Measurements from ENCODE around the gene SMAD7. TPM values are rescaled to one million over a fixed set of nuclear protein-coding genes. Genes with fewer than 3 reads are reported as not detected.

Gene SMAD7
- total RNA-seq, 2 donors from 2014 or later = 14.9 to 21.7 TPM

DNA sequence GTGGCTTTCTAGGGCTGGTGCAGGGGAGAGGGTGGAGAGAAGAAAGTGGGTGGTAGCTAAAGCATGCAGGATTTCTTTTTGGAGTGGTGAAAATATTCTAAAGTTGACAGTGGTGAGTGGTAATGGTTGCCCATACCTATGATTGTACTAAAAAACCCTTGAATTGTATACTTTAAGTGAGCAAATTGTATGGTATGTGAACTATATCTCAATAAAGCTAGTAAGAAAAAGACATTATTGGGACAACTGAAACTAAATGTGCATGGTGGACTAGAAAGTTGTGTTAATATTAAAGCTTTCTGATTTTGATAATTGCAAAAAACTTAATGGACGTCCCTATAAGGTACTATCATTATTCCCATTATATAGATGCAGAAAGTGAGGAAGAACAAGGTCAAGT is 50.3 kb downstream of the SMAD7 start:
- Mint-ChIP-seq H3K27ac (no peak overlapping the region), H3K27me3 (ENCODE audit: low read depth) (peaks cover 9% of the 10 kb centered on the region), H3K36me3 (ENCODE audit: insufficient read depth in 2 of 2) (peaks cover 5 to 7% of the 10 kb centered on the region in 2 donors), H3K4me1 (ENCODE audit: low read depth) (peaks cover 16% of the 10 kb centered on the region), H3K4me3 (no peak overlapping the region), H3K9me3 (peaks cover 10 to 12% of the 10 kb centered on the region in 2 donors)
- DNase-seq (no peak), ATAC-seq (replicated peaks in 1 of 2) (no peak)

DNA sequence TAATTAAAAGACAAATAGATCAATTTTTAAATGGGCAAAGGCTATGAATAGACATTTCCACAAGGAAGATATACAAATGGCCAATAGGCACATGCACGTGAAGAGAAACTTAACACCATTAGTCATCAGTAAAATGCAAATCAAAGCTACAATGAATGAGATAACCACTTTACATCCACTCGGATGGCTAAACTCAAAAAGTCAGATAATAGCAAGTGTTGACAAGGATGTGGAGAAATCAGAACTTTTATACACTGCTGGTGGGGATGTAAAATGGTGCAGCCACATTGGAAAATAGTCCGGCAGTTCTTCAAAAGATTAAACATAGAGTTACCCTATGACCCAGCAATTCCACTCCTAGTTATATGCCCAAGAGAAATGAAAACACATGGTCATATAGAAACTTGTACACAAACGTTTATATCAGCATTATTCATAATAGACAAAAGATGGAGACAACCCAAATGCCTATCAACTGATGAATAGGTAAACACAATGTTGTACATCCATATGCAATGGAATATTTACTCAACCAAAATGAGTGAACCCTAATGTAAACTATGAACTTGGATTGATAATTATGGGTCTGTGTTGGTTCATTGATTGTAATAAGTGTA is 51.1 kb downstream of the SMAD7 start:
- H3K36me3 Mint-ChIP-seq (ENCODE audit: insufficient read depth in 2 of 2) = peaks cover 5 to 7% of the 10 kb centered on the region in 2 donors
- peaks cover 8% of the 10 kb centered on the region for H3K27me3 Mint-ChIP-seq (ENCODE audit: low read depth)
- peaks cover 16% of the 10 kb centered on the region for H3K4me1 Mint-ChIP-seq (ENCODE audit: low read depth)
- H3K27ac Mint-ChIP-seq = no peak overlapping the region
- H3K4me3 Mint-ChIP-seq = no peak overlapping the region
- no peak for DNase-seq
- peaks cover 8 to 10% of the 10 kb centered on the region in 2 donors for H3K9me3 Mint-ChIP-seq
- no peak for ATAC-seq (replicated peaks in 1 of 2)

DNA sequence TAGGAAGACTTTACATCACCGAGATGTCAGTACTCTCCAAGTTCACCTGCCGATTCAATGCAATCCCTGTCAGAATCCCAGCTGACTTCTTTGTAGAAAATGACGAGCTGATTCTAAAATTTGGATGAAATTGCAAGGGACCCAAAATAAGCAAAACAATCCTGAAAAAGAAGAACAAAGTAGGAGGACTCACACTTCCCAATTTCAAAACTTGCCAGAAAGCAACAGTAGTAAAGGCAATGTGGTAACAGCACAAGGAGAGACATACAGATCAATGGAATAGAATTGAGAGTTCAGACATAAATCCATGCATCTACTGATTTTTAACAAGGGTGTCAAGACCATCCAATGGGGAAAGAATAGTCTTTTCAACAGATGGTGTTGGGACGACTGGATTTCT is 52.2 kb downstream of the SMAD7 start:
- Mint-ChIP-seq H3K4me3 (no peak overlapping the region), H3K4me1 (ENCODE audit: low read depth) (peaks cover 16% of the 10 kb centered on the region), H3K9me3 (peaks cover 1 to 3% of the 10 kb centered on the region in 2 donors), H3K36me3 (ENCODE audit: insufficient read depth in 2 of 2) (no peaks in the 10 kb centered on the region), H3K27me3 (ENCODE audit: low read depth) (no peaks in the 10 kb centered on the region), H3K27ac (no peak overlapping the region)
- no peak for DNase-seq
- no peak for ATAC-seq (replicated peaks in 1 of 2)

DNA sequence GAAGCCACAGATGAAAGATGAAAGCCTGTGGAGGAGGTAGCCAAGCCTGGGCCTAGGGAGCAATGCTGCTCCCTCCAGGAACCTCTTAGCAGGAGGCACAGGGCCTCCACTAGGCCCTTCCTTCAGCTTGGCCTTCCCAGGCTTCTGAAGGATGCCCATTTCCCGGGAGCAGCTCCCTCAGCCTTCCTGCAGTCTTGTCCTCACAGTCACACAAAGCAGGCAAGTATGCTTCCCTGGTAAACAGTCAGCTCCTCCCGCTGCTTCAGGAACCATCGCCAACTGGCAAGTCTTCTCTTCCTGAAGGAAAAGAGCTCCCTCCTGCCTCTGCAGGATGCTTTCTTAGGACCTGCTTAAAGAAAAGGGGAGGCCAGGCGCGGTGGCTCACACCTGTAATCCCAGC is 53.2 kb downstream of the SMAD7 start:
- Mint-ChIP-seq H3K36me3 (ENCODE audit: insufficient read depth in 2 of 2) (no peaks in the 10 kb centered on the region), H3K9me3 (peaks cover 1 to 3% of the 10 kb centered on the region in 2 donors)

DNA sequence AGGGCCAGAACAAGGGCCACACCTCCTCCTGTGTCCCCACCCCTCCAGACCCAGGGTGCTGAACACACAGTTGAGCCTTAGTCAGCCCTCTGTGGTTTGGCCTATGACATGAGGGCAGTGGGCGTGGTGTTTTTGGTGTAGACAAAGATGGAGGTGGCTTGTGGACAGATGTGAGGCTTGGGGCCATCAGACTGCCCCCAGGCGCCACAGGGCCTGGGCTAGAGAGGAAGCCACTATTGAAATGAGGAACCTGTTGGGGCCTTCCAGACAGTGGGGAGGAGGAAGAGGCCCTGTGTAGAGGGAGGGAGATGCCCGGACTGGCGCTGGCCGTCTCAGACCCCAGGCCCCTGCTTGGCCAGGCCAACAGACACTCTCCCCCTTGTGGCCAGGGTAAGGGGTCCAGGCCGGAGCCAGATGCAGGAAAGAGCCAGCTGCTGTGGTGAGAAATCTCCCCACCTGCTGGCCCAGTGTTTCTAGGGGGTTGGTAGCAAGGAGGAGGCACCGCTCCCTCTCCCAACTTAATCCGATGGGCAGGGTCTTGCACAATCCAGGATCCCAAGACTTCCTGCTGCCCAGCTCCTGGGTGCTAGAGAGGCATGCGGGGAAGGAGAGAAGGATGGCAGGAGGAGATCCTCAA is 53.8 kb downstream of the SMAD7 start:
- Mint-ChIP-seq H3K36me3 (ENCODE audit: insufficient read depth in 2 of 2) (no peaks in the 10 kb centered on the region), H3K27me3 (ENCODE audit: low read depth) (no peaks in the 10 kb centered on the region), H3K4me3 (no peak overlapping the region), H3K9me3 (peaks cover 1 to 3% of the 10 kb centered on the region in 2 donors), H3K4me1 (ENCODE audit: low read depth) (peaks cover 16% of the 10 kb centered on the region), H3K27ac (no peak overlapping the region)
- peak; percentile 78 to 91 for ATAC-seq (replicated peaks in 1 of 2)
- peak; percentile 46 to 51 for DNase-seq

More for the DNA sequence above, 53.2 kb downstream of the SMAD7 start:
- Mint-ChIP-seq H3K27me3 (ENCODE audit: low read depth) (no peaks in the 10 kb centered on the region), H3K4me3 (no peak overlapping the region), H3K4me1 (ENCODE audit: low read depth) (peaks cover 16% of the 10 kb centered on the region), H3K27ac (no peak overlapping the region)
- DNase-seq = no peak
- no peak for ATAC-seq (replicated peaks in 1 of 2)

DNA sequence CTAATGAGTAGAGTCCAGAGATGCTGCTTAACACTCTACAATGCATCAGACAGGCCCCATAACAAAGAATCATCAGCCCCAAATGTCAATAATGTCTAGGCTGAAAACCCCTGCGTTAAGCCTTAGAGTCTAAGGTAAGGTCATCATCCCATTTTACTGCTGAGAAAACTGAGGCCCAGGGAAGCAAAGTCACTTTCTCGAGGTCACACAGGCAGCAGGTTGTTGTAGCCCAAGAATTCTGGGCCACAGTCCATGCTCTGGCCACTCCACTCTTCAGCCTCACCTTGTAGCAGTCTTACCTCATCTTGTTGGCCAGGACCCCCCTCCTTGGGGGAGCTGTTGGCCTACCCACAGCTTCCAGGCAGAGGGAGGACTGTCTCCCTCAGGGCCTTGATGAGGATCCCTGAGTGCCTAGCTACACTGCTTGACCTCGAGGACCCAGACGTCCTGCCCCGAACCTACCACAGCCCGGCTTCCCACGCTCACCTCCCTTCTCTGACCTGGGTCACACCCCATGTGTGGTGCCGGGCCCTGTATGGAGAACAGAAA is 54.4 kb downstream of the SMAD7 start:
- H3K4me1 Mint-ChIP-seq (ENCODE audit: low read depth) = peaks cover 16% of the 10 kb centered on the region
- peaks cover 1 to 3% of the 10 kb centered on the region in 2 donors for H3K9me3 Mint-ChIP-seq
- H3K36me3 Mint-ChIP-seq (ENCODE audit: insufficient read depth in 2 of 2) = no peaks in the 10 kb centered on the region
- DNase-seq (no peak), ATAC-seq (replicated peaks in 1 of 2) (no peak)
- no peak overlapping the region for H3K27ac Mint-ChIP-seq
- H3K27me3 Mint-ChIP-seq (ENCODE audit: low read depth) = no peaks in the 10 kb centered on the region
- no peak overlapping the region for H3K4me3 Mint-ChIP-seq

DNA sequence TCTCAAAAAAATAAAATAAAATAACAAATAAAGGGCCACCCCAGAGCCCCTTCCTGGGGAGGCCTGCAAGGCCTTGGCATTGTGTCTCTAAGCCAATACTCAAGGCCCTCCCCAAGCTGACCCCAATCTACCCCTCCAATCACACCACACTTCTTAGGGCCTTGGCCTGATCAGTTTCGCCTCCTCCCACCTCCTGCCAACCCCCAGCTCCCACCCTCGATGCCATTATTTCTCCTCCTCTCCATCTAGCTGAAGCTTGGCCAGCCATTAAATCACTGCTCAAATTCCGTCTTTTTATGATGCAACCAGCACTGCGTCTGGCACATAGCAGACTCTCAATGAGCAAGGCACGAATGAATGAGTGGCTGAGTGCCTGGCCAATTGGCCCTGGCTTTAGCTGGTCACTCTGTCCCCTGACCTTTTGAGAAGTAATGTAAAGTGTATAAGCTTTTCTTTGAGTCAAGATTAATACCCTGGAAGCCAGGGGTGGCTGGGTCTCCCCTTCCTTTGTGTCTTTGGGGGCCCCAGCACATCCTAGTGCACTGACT is 55.9 kb downstream of the SMAD7 start:
- H3K27me3 Mint-ChIP-seq (ENCODE audit: low read depth) = no peaks in the 10 kb centered on the region
- H3K9me3 Mint-ChIP-seq = peaks cover 0 to 3% of the 10 kb centered on the region in 2 donors
- peaks cover 9% of the 10 kb centered on the region for H3K4me1 Mint-ChIP-seq (ENCODE audit: low read depth)
- no peak overlapping the region for H3K4me3 Mint-ChIP-seq
- DNase-seq (no peak), ATAC-seq (replicated peaks in 1 of 2) (no peak)
- no peak overlapping the region for H3K27ac Mint-ChIP-seq
- no peaks in the 10 kb centered on the region for H3K36me3 Mint-ChIP-seq (ENCODE audit: insufficient read depth in 2 of 2)

DNA sequence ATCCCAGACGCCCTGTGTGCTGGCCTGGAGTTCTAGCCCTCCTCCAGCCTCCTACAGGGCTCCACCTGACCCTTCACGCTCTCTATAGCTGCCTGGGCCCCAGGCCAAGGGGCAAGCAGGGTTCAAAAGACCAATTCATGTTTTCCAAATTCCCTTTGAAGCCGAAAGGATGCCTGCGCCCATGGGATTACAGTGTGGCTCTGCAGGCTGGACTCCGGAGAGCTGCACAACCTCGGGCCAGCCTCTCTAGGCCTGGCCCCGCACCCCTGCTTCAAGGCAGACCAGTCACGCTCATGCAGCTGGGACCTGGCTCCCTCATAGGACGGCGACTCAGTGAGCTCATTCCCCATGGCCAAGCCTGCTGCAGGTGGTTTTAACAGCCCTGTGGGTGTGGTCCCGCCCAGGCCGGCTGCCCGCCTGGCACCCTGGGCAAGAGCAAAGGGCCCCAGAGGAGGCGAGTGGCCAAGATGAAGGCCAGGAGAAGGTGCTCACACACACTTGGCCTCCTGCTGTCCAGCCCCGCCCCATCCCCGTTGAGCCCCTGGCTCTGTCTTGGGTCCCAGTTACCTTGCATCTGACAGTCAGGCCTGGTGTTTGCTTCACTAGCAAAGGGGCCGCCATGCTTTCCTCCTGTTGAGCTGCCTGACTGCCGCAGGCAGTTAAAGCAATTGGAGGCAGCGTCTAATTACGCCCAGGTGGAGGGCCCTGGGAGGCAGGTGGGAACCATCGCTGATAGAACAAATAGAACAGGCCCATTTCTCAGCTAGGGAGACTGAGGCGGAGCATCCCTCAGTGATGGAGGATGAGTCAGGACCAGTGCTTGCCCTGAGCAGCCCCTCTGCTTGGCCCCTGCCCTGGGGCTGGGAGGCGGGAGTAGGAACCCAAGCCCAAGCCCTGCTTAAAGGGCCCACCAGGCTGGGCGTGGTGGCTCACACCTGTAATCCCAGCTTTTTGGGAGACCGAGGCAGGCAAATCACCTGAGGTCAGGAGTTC is 56.9 kb downstream of the SMAD7 start:
- Mint-ChIP-seq H3K4me1 (ENCODE audit: low read depth) (peaks cover 9% of the 10 kb centered on the region), H3K9me3 (no peaks in the 10 kb centered on the region), H3K36me3 (ENCODE audit: insufficient read depth in 2 of 2) (no peaks in the 10 kb centered on the region), H3K27ac (no peak overlapping the region), H3K4me3 (no peak overlapping the region), H3K27me3 (ENCODE audit: low read depth) (no peaks in the 10 kb centered on the region)
- DNase-seq (no peak), ATAC-seq (replicated peaks in 1 of 2) (no peak)

DNA sequence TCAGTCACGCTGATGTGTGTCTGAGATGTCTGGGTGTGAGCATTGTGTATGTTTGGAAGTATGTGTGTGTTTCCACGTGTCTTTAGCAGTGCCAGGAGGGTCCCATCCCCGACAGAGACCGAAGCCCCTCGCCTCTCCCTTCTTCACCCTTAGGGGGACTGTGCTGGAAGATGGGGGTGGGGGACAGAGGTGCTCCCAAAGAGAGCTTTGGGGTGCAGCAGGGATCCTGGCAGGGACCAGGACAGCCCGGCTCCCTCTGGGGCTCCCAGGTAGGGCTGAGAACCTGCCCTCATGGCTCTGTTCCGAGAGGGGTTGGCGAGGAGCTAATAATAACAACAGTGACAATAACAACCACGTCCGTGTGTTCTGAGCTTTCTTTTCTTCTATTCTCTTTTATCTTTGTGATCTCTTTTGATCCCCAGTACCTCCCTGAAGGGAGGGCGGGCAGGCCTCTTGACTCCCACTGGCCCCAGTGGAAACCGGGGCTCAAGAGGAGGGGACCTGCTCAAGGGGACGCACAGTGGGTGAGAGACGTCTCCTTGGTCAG is 57.6 kb downstream of the SMAD7 start:
- Mint-ChIP-seq H3K27me3 (ENCODE audit: low read depth) (no peaks in the 10 kb centered on the region), H3K4me1 (ENCODE audit: low read depth) (peaks cover 9% of the 10 kb centered on the region), H3K4me3 (no peak overlapping the region), H3K9me3 (no peaks in the 10 kb centered on the region), H3K27ac (no peak overlapping the region), H3K36me3 (ENCODE audit: insufficient read depth in 2 of 2) (no peaks in the 10 kb centered on the region)
- ATAC-seq (replicated peaks in 1 of 2) (no peak), DNase-seq (no peak)

DNA sequence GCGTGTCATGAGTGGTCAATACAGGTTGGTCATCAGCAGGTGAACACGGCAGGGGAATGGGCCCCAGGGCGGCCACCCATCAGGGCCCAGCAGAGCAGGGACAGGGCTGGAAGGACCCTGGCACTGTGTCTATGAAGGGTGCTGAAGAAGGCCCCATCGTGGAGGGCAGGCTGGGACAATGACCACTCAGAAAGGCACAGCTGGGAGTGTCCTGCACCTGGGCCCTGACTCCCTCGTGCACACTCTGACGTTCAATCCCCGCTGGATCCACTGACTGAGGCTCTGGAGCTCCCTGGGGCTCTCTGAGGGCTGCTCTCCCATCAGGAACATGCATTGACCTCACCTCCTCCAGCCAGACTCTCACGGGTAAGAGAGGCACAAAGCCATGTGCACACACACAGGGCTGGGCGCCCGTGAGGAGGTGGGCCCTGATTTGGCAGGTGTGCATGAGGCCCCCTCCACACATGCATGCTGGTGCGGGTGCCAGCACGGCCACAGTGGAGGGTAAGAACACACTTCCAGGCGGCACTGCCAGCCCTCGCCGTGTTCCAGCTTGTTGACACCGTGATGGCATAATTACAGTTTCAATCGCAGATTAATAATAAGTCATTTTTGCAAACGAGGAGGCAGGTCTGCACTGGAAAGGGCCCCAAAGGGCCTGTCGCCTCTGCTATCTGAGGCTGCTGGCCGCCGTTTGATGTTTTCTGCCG is 58.5 kb downstream of the SMAD7 start:
- Mint-ChIP-seq H3K9me3 (no peaks in the 10 kb centered on the region), H3K27me3 (ENCODE audit: low read depth) (no peaks in the 10 kb centered on the region), H3K27ac (no peak overlapping the region), H3K4me1 (ENCODE audit: low read depth) (peaks cover 9% of the 10 kb centered on the region), H3K36me3 (ENCODE audit: insufficient read depth in 2 of 2) (no peaks in the 10 kb centered on the region), H3K4me3 (no peak overlapping the region)
- ATAC-seq (replicated peaks in 1 of 2) = no peak
- DNase-seq = no peak

DNA sequence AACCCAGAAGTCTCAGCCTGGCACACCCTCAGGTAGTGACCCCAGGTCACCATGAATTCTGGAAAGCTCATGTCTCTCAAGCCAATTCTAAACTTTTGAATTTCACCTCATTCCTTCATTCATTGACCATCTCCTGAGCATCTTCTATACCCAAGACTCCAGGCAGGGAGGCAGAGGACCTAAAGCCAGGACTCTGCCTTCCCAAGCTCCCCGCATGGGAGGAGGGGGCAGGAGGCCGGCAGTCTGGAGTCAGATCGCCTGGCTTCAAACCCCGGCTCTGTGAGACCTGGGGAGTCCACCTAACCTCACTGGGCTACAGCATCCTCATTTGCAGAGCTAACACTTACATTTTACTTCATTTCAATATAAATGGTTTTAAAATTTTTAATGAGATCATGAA is 59.0 kb downstream of the SMAD7 start:
- Mint-ChIP-seq H3K4me3 (no peak overlapping the region), H3K36me3 (ENCODE audit: insufficient read depth in 2 of 2) (no peaks in the 10 kb centered on the region), H3K4me1 (ENCODE audit: low read depth) (peaks cover 3% of the 10 kb centered on the region), H3K27ac (no peak overlapping the region), H3K27me3 (ENCODE audit: low read depth) (no peaks in the 10 kb centered on the region), H3K9me3 (no peaks in the 10 kb centered on the region)
- DNase-seq = no peak
- ATAC-seq (replicated peaks in 1 of 2) = no peak
